ENCODE measurements around the gene LMO2.
A peak's percentile ranks its signal among the peaks of the same experiment; 100 is the strongest.

The LMO2 gene

GRCh38 chr11:33913991-33914390 lies 22.1 kb upstream of the LMO2 start:
- no peak for DNase-seq (ENCODE audit: low read depth)

GRCh38 chr11:33912405-33913361 lies 20.8 kb upstream of the LMO2 start:
- DNase-seq (ENCODE audit: low read depth), result peak; percentile 79

GRCh38 chr11:33910958-33911339 lies 19.1 kb upstream of the LMO2 start:
- DNase-seq (ENCODE audit: low read depth), result no peak

GRCh38 chr11:33910296-33910957 lies 18.6 kb upstream of the LMO2 start:
- DNase-seq (ENCODE audit: low read depth), result peak; percentile 22

- DNase-seq (ENCODE audit: low read depth), result no peak
These were observed 17.7 kb upstream of the LMO2 start for GRCh38 chr11:33909552-33909951.

- DNase-seq (ENCODE audit: low read depth), result no peak
These were observed 17.3 kb upstream of the LMO2 start for GRCh38 chr11:33909150-33909549.

GRCh38 chr11:33907421-33907820 lies 15.5 kb upstream of the LMO2 start:
- no peak for DNase-seq (ENCODE audit: low read depth)

- DNase-seq (ENCODE audit: low read depth), result no peak
These were observed 14.8 kb upstream of the LMO2 start for GRCh38 chr11:33906484-33907186.

GRCh38 chr11:33904102-33904501 lies 12.2 kb upstream of the LMO2 start:
- DNase-seq (ENCODE audit: low read depth), result no peak

GRCh38 chr11:33900159-33900840 lies 8.4 kb upstream of the LMO2 start:
- DNase-seq (ENCODE audit: low read depth), result no peak

GRCh38 chr11:33899400-33900037 lies 7.6 kb upstream of the LMO2 start:
- DNase-seq (ENCODE audit: low read depth), result peak; percentile 79

- no peak for DNase-seq (ENCODE audit: low read depth)
These were observed 7.1 kb upstream of the LMO2 start for GRCh38 chr11:33898957-33899356.

- DNase-seq (ENCODE audit: low read depth), result no peak
These were observed 6.0 kb upstream of the LMO2 start for GRCh38 chr11:33897761-33898375.

GRCh38 chr11:33896911-33897310 lies 5.0 kb upstream of the LMO2 start:
- no peak for DNase-seq (ENCODE audit: low read depth)

- DNase-seq (ENCODE audit: low read depth), result no peak
These were observed 3.9 kb upstream of the LMO2 start for GRCh38 chr11:33895752-33896137.

GRCh38 chr11:33894398-33894746 lies 2.5 kb upstream of the LMO2 start:
- no peak for DNase-seq (ENCODE audit: low read depth)

- no peak for DNase-seq (ENCODE audit: low read depth)
These were observed 2.0 kb upstream of the LMO2 start for GRCh38 chr11:33893711-33894397.

- no peak for DNase-seq (ENCODE audit: low read depth)
These were observed 1.2 kb upstream of the LMO2 start for GRCh38 chr11:33892906-33893594.

- DNase-seq (ENCODE audit: low read depth), result no peak
These were observed 2.0 kb downstream of the LMO2 start for GRCh38 chr11:33889821-33890378.

- DNase-seq (ENCODE audit: low read depth), result no peak
These were observed 2.6 kb downstream of the LMO2 start for GRCh38 chr11:33889296-33889695.
